ENCODE results near the gene CDC42EP4.

The CDC42EP4 gene

GRCh38 chr17:73357318-73357717 lies 45.5 kb upstream of the CDC42EP4 start:
- POLR2A ChIA-PET, result no interaction called here
- TF ChIP-seq BHLHE40 (IDR thresholded peaks at IDR 0.05; ENCODE audit: borderline replicate concordance) (no peak), PKNOX1 (IDR thresholded peaks at IDR 0.05) (no peak), ZNF384 (IDR thresholded peaks at IDR 0.05) (no peak), ELF4 (IDR thresholded peaks at IDR 0.05) (no peak), FOXA1 (IDR thresholded peaks at IDR 0.05) (no peak), SUZ12 (IDR thresholded peaks at IDR 0.05) (no peak), CTBP1 (IDR thresholded peaks at IDR 0.05; ENCODE audit: borderline replicate concordance) (no peak), FOXK2 (IDR thresholded peaks at IDR 0.05) (no peak), L3MBTL2 (conservative IDR thresholded peaks at IDR 0.05) (no peak), FOXM1 (IDR thresholded peaks at IDR 0.05; ENCODE audit: borderline replicate concordance) (no peak), TARDBP (IDR thresholded peaks at IDR 0.05) (no peak), LEF1 (IDR thresholded peaks at IDR 0.05; ENCODE audit: borderline replicate concordance) (no peak), ARNT (IDR thresholded peaks at IDR 0.05) (no peak), NFRKB (IDR thresholded peaks at IDR 0.05) (no peak), SP1 (IDR thresholded peaks at IDR 0.05) (no peak), HDGF (IDR thresholded peaks at IDR 0.05; ENCODE audit: borderline replicate concordance) (no peak)
- CTCF ChIA-PET, result interaction anchor here (0.9 to 1.1 kb wide), 2 partner anchors 47 to 102 kb away, joined by 3 to 4 read pairs; no protein-coding TSS in a partner anchor
- no peak for DNase-seq (ENCODE audit: extremely low spot score)

GRCh38 chr17:73356561-73357170 lies 44.9 kb upstream of the CDC42EP4 start:
- ChIA-PET POLR2A (no interaction called here), CTCF (interaction anchor here (0.9 to 1.1 kb wide), 4 partner anchors 12 to 102 kb away, joined by 3 to 5 read pairs (median 4); no protein-coding TSS in a partner anchor)
- TF ChIP-seq BHLHE40 (IDR thresholded peaks at IDR 0.05; ENCODE audit: borderline replicate concordance) (no peak), NFRKB (IDR thresholded peaks at IDR 0.05) (no peak), ZNF384 (IDR thresholded peaks at IDR 0.05) (no peak), ELF4 (IDR thresholded peaks at IDR 0.05) (no peak), ARNT (IDR thresholded peaks at IDR 0.05) (no peak), SP1 (IDR thresholded peaks at IDR 0.05) (no peak), FOXA1 (IDR thresholded peaks at IDR 0.05) (no peak), CTBP1 (IDR thresholded peaks at IDR 0.05; ENCODE audit: borderline replicate concordance) (no peak), LEF1 (IDR thresholded peaks at IDR 0.05; ENCODE audit: borderline replicate concordance) (no peak), SUZ12 (IDR thresholded peaks at IDR 0.05) (no peak), TARDBP (IDR thresholded peaks at IDR 0.05) (no peak), L3MBTL2 (conservative IDR thresholded peaks at IDR 0.05) (no peak), FOXM1 (IDR thresholded peaks at IDR 0.05; ENCODE audit: borderline replicate concordance) (no peak), FOXK2 (IDR thresholded peaks at IDR 0.05) (no peak)
- DNase-seq (ENCODE audit: extremely low spot score), result no peak

GRCh38 chr17:73354423-73355284 lies 42.9 kb upstream of the CDC42EP4 start:
- ChIA-PET CTCF (no interaction called here), POLR2A (no interaction called here)
- no peak for DNase-seq (ENCODE audit: extremely low spot score)
- TF ChIP-seq NFRKB (IDR thresholded peaks at IDR 0.05) (no peak), ELF4 (IDR thresholded peaks at IDR 0.05) (no peak)

- no peak for TF ChIP-seq FOXA1 (IDR thresholded peaks at IDR 0.05)
- TF ChIP-seq ZNF384 (IDR thresholded peaks at IDR 0.05), result no peak
- no peak for TF ChIP-seq ARNT (IDR thresholded peaks at IDR 0.05)
- TF ChIP-seq SUZ12 (IDR thresholded peaks at IDR 0.05), result no peak
- no peak for TF ChIP-seq ELF4 (IDR thresholded peaks at IDR 0.05)
- TF ChIP-seq CTBP1 (IDR thresholded peaks at IDR 0.05; ENCODE audit: borderline replicate concordance), result no peak
- no peak for TF ChIP-seq L3MBTL2 (conservative IDR thresholded peaks at IDR 0.05)
- no peak for TF ChIP-seq TARDBP (IDR thresholded peaks at IDR 0.05)
- no peak for TF ChIP-seq SP1 (IDR thresholded peaks at IDR 0.05)
- no peak for TF ChIP-seq LEF1 (IDR thresholded peaks at IDR 0.05; ENCODE audit: borderline replicate concordance)
- no peak for TF ChIP-seq BHLHE40 (IDR thresholded peaks at IDR 0.05; ENCODE audit: borderline replicate concordance)
- TF ChIP-seq NFRKB (IDR thresholded peaks at IDR 0.05), result no peak
- no peak for TF ChIP-seq HDGF (IDR thresholded peaks at IDR 0.05; ENCODE audit: borderline replicate concordance)
- TF ChIP-seq PKNOX1 (IDR thresholded peaks at IDR 0.05), result no peak
- TF ChIP-seq FOXM1 (IDR thresholded peaks at IDR 0.05; ENCODE audit: borderline replicate concordance), result no peak
- no peak for TF ChIP-seq FOXK2 (IDR thresholded peaks at IDR 0.05)
- ChIA-PET POLR2A (no interaction called here), CTCF (no interaction called here)
- DNase-seq (ENCODE audit: extremely low spot score), result no peak
Measured at GRCh38 chr17:73352261-73352660, 40.5 kb upstream of the CDC42EP4 start.

- DNase-seq (ENCODE audit: extremely low spot score), result no peak
- TF ChIP-seq SUZ12 (IDR thresholded peaks at IDR 0.05) (no peak), ZNF384 (IDR thresholded peaks at IDR 0.05) (no peak), ELF4 (IDR thresholded peaks at IDR 0.05) (no peak), LEF1 (IDR thresholded peaks at IDR 0.05; ENCODE audit: borderline replicate concordance) (no peak), L3MBTL2 (conservative IDR thresholded peaks at IDR 0.05) (no peak), FOXK2 (IDR thresholded peaks at IDR 0.05) (no peak), TARDBP (IDR thresholded peaks at IDR 0.05) (no peak), SP1 (IDR thresholded peaks at IDR 0.05) (no peak), BHLHE40 (IDR thresholded peaks at IDR 0.05; ENCODE audit: borderline replicate concordance) (no peak), CTBP1 (IDR thresholded peaks at IDR 0.05; ENCODE audit: borderline replicate concordance) (no peak), NFRKB (IDR thresholded peaks at IDR 0.05) (no peak), PKNOX1 (IDR thresholded peaks at IDR 0.05) (no peak), FOXM1 (IDR thresholded peaks at IDR 0.05; ENCODE audit: borderline replicate concordance) (no peak), HDGF (IDR thresholded peaks at IDR 0.05; ENCODE audit: borderline replicate concordance) (no peak), ARNT (IDR thresholded peaks at IDR 0.05) (no peak), FOXA1 (IDR thresholded peaks at IDR 0.05) (no peak)
- ChIA-PET CTCF (no interaction called here), POLR2A (no interaction called here)
Measured at GRCh38 chr17:73351764-73352163, 40.0 kb upstream of the CDC42EP4 start.

All from HEK293T (cell line).